GM21576 (cell line): ENCODE measurements around the gene PROK1.
"Not testable (repeated sequence)": the region's sequence is repeated elsewhere in the genome, so short reads cannot be mapped to it uniquely, and the experiment has no call there.

Experiments
- ATAC-seq: cut with Tn5 transposase; IDR thresholded peaks from one replicate; pipeline ENCODE4 v1.9.1; 2021; ENCODE audit warnings: mild to moderate bottlenecking, moderate library complexity; ENCODE audit not compliant: unreplicated experiment

Gene PROK1

DNA sequence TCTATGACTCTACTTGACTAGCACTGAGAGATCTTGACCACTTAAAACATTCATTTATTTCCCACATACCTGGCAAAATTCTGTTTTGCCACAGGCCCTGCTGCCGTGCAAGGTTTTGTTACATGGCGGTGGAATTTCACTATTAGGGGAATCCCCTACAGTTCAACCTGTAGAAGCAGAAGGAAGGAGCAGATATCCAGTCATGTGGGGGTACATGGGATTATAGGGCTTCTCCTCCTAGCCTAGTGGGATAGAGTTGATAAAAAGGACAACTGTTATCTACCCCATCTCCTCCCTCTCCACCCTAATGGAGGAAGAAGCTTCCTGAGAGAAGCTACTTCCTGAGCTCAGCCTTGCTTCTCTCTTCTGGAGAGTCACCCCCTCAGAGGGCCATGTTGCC, 17.7 kb upstream of the PROK1 start:
- no peak for ATAC-seq

DNA sequence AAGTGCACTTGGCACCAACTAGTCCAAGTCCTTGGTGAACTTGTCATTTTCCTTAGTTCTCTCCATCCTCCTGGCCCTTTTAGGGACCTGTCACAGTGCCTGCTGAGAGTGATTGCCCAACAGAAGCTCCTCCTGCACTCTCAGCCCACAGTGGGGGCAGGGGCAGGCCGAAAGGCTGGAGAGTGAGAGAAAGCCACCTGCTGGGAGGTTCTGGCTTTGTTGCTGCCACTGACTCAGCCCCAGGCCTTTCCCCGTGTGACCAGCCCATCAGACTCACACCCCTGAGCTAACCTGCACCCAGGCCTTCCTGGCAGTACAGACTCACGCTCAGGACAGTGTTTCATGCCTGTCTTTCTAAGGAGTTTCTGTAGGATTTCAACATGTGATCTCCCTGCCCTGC, 17.1 kb upstream of the PROK1 start:
- no peak for ATAC-seq

DNA sequence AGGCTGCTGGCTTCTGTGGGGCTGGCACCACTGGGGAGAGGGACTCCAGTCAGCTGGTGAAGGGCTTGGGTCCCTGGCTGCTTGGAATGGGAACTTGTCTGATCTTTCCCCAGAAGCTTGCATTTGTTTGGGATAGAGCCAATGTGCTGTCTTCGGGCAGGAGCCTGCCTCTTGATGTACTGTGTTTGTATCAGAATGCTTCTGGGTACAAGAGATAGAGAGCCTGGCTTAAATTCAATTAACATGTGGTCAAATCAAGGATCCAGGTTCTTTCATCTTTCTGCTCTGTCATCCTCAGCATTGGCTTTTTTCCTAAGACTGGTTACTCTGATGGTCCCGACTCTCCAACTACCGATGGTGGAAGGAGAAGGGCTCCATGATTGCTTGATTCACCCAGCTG, 16.0 kb upstream of the PROK1 start:
- no peak for ATAC-seq

DNA sequence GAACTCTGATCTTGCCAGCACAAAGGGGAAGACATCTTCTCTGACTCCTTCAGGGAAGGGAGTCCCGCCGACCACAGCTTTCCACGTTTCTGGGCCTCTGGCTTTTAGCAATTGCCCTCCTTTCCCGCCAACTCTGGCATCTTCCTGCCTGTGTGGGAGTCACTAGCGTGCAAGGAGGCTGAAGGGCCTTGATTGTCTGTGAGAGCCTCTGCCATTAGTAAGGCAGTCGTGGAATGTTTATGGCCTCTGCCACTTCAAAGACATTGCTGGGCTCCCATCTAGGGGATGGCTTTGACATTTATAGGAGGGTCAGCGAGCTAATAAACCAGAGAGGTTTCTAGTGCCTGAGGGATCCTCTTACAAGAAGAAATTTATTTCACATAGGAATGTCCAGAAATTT, 14.3 kb upstream of the PROK1 start:
- no peak for ATAC-seq

DNA sequence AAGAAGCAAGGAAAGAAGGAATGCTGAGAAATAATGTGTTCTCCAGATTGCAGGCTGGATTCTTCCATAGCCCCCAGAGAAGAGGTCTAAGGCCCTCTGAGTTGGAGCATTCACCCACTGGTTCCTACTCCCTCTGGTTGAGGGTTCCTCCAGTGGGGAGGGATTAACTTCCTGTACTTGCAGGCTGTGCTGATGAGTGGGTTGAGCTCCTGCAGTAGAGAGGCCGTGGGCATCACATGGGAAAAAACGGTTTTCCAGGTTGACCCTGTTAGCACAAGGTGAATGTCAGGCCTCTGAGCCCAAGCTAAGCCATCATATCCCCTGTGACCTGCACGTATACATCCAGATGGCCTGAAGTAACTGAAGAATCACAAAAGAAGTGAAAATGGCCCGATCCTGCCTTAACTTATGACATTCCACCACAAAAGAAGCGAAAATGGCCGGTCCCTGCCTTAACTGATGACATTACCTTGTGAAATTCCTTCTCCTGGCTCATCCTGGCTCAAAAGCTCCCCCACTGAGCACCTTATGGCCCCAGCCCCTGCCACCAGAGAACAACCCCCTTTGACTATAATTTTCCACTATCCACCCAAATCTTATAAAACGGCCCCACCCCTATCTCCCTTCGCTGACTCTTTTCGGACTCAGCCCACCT, 13.2 kb upstream of the PROK1 start:
- not testable (repeated sequence) for ATAC-seq

DNA sequence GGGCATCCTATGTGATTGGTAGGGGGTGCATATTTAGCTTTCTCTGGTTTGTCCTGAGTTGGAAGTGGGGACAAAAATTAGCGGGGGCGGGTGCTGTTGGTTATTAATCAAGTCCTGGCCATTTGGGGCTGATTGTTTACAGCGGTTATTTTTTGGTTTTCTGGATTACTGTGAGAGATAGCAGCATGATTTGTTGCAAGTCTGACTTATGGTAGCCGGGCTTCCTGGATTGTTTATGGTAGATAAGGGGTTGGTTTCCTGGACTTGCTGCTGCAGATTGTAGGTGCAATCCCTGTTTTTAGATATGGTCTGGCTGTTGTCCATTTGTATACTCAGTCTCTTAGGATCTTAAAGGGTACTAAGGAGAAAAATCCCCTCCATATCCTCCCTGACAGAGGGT, 12.1 kb upstream of the PROK1 start:
- ATAC-seq: no peak

DNA sequence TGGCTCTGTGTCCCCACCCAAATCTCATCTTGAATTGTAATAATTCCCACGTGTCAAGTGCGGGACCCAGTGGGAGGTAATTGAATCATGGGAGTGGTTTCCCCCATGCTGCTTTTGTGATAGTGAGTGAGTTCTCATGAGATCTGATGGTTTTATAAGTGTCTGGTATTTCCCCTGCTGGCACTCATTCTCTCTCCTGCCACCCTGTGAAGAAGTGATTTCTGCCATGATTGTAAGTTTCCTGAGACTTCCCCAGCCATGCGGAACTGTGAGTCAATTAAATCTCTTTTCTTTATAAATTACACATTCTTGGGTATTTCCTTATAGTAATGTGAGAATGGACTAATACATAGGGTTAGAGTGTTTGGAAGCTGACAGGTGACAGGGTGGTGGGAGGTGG, 11.1 kb upstream of the PROK1 start:
- not testable (repeated sequence) for ATAC-seq

DNA sequence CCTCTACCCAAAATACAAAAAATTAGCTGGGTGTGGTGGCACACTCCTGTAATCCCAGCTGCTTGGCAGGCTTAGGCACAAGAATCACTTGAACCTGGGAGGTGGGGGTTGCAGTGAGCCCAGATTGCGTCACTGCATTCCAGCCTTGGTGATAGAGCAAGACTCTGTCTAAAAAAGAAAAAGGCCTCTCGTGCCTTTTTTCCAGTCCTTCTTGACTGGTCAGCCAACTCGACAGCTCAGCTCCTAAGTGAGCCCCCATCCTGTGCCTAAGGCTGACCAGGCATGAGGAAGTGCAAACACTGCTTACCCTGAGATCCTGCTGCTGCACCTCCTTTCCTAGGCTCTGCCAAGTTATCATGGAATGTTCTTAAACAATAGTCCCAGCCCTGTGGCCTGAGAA, 10.1 kb upstream of the PROK1 start:
- ATAC-seq: no peak

DNA sequence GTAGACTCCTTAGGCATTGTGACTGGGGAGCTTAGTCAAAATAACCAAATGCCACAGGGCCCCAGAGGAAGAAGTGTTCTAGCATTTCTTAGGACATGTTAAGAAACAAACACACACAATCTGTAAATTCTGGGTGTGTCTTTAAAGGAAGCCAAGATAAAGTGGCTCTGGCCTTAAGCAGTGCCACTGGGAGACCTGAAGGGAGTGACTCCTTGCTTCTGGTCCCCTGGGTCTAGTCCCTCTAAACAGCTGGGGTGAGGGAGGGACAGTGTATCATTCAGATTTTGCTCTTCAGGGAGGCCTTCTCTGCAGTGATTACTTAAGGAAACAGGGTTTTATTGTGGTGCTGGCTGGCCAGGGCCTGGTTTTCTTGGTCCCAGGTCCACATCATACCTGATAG, 9.1 kb upstream of the PROK1 start:
- ATAC-seq: no peak

DNA sequence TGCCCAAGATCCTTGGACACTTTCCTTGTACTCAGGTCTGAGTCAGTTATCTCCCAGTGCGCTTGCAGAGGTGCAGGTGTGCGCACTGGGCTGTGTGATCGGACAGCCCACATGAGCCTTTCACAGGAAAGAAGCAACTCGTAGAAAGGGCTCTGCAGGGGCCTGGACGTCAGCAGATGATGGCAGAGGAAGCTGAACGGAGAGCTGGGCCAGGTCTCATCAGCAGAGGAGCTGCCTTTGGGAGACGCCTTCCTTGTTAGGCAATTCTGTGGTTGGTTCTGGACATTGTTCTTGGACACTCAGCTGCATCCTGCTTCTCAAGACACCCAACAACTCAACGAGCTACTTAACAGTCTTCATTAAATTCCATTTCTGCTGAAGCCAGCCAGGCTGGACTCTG, 7.5 kb upstream of the PROK1 start:
- no peak for ATAC-seq

DNA sequence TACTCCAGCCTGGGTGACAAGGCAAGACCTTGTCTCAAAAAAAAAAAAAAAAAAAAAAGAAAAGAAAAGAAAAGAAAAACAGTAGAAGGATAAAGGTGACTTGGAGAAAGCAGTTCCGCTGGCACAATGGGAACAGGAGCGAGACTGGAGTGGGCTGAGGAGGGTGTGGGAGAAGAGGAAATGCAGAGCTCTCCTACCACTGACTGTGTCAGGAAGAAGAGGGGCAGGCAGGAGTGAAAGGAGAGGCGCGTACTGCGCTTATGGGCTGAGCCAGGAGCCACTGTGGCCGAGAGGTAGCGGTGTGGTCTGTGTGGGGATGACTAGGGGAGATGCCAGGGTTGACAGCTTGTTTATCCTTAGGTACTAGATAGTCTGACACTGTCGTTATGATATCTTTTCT, 6.4 kb upstream of the PROK1 start:
- ATAC-seq: no peak

DNA sequence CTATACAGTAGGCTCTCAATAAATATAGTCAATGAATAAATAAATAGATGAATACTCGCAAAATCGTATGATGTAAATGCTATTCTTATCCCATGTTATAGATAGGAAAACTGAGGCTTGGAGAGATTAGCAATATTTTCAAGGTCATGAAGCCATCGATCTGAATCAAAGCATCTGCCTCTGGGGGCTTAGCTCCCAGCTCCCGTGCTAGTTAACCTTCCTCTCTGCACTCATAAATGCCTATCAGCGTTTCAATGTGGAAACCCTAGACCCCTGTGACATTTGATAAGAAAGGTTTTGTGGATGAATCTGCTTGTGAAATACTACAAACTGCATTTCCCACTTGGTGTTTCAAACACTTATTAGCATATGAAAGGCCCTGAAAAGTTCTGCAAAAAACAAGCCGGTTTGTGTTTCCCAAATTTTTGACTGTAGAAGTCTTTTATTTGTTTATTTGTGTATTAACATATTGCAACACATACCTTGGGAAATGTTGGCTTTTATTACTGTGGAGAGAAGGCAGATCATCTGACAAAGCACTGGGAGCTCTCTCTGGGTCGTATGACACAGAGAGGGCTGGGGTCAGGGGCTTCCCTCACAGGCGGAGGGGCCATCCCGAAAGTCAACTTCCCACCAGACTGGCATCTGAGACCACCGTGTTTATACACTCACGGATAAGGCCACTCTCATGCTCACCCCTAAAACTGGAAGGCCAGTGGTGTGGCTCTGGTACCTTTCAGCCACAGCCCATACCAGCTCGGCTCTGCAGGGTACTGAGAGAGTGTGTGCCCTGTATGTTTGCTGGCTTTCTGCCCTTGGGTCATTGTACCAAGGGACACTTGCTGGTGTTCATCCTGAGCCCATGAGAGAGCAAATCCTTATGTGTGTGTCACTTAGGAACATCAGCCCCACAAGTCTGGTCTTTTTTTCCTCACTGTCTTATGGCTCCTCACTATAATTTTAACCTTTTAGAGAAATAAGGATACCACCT, 993 bp upstream of the PROK1 start:
- no peak for ATAC-seq

DNA sequence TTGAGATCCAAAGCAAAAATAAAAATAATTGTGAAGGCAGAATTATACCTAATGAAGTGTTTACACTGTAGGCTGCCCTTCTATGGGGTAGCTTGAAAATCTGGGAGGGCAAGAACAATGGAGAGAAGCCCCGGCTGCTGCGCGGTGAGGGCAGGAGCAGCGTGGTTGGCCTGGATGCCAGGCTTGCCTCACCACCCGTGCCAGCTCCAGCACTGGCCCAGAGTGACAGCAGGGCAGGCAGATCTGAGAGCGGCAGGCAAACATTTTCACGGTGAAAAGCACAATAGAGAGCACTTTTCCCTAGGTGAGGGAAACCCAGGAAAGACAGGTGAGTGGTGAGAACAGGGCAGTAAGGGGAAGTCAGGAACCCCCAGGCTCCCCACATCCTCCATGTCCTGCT, 1.4 kb downstream of the PROK1 start:
- no peak for ATAC-seq

DNA sequence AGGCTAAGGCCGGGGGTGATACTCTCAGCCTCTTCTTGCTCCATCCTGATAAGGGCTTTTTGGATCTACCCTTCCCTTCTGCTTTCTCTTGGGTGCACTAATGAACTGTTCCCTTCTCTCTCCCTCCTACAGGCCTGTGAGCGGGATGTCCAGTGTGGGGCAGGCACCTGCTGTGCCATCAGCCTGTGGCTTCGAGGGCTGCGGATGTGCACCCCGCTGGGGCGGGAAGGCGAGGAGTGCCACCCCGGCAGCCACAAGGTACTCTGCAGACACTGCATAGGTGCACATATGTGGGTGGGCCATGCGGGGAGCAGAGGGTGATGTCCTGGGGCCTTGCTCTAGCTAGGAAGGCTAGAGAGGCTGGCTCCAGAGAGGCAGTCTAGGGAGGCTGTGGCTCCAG, 2.9 kb downstream of the PROK1 start:
- ATAC-seq: no peak

DNA sequence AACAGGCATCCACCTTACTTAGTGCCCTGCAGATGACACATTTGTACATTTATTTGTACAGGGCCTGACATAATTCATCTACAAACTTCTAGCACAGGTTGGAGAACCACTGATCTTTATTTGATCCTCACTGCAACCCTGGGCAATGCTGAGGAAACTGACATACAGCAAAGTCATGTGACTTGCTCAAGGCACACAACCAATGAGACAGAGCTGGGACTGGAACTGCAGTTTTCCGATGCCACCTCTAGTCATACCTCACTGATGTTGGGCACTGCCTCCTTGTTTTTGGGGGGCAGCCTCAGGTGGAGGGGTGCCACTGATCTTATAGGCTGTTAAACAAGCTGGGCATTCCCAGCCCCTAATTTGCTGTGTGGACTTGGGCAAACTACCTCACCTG, 3.4 kb downstream of the PROK1 start:
- ATAC-seq: no peak

DNA sequence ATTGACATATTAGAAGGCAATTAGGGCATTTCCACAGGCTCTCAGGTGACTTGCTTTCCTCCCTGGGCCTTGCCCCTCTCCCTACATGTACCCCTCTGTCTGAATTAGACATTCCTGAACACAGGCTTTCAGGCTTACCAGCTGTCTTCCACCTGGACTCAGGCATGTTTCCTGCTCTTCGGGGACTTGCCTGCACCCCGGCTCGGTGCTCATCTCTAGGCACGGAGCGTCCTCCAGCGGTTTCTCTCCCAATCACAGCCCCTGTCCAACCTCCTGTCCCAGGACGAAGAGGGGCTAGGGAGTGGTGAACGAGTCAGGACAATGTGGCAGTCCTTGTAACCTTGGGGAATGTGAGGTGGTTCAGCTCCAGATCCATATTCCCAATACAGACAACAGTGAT, 4.2 kb downstream of the PROK1 start:
- no peak for ATAC-seq

DNA sequence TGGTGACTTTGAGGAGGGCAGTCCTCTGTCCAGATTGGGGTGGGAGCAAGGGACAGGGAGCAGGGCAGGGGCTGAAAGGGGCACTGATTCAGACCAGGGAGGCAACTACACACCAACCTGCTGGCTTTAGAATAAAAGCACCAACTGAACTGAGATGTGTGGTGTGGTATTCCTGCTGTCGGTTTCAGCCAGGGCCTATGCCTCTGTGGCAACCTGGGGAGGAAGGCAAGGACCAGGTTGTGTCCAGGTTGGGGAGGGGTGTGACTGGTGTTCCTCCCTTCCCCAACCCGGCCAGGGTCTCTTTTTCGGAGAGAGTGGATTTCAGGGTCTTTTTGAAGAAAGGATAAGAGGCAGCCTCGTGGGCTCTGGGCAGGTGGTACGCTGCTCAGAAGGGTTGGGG, 6.3 kb downstream of the PROK1 start:
- no peak for ATAC-seq

DNA sequence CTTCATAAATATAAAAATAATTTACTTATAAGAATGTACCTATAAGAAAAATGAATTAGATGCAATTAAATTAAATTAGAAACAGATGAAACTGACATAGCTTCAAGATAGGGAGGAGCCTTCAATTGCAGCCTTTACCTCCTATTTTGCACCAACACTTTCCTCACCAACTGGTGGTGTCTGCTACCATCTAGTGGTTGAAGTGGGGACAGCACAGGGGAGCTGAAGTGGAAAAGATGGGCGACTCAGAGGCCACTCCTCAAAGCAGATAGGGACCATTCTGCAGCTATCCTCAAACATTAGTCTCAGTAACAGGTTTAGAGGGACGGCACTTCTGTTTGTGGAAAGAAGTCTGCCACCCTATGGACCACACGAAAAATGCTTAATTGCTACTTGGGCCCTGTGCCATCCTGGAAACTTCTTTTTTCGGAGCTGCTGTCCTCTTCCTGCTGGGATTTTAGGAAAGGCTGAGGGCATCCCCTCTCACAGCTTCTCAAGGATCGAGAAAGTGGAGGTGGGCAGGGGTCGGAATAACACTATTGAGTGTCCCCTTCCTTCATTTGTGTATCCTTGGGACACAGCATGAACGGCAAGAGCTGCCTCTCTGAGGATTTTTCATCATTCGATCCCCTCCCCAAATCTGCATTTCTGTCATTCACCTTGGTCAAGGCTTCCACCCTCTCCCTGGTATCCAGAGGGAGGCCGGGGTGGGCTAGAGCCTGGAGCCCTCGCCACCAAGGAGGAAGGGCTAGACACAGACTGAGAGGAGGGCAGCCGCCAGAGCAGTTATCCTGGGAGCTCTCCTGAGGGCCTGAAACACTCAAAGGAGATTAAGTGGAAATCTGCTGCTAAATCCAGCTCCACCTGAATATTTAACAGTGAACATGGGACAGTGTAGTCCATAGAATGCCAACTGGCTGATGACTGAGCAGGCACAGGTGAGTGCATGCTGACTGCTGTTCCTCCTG, 9.6 kb downstream of the PROK1 start:
- ATAC-seq: no peak

DNA sequence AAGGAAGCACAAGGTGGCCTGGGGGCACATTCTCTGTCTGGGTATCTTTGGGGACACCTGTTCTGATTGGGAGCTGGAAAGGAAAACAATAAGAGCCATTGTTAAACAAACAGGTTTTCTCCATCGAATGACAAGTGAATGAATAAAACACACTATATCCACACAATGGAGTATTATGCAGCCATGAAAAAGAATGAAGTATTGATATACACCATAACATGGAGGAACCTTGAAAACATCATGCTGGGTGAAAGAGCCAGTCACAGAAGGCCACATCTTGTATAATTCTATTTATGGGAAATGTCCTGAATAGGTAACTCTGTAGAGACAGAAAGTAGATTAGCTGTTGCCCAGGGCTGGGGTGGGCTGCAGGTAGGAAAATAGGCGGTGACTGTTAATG, 11.1 kb downstream of the PROK1 start:
- no peak for ATAC-seq

DNA sequence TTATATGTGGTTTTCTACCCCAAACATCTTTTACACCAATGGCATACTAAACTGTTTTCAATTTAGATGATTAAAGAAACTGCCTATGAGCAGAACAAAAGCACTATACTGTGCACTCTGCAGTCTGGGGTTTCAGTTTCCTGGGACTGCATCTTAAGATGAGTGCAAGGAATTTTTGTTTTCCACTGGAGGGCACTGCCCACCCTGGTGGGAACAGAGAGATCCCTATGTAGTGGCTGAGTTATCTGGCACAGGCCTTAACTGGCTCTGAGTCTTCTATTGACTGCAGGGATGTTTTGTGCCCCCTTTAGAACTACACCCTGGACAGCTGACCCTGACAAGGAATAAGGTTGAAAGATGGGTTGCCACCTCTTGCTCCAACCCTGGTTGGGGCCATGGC, 12.0 kb downstream of the PROK1 start:
- no peak for ATAC-seq

DNA sequence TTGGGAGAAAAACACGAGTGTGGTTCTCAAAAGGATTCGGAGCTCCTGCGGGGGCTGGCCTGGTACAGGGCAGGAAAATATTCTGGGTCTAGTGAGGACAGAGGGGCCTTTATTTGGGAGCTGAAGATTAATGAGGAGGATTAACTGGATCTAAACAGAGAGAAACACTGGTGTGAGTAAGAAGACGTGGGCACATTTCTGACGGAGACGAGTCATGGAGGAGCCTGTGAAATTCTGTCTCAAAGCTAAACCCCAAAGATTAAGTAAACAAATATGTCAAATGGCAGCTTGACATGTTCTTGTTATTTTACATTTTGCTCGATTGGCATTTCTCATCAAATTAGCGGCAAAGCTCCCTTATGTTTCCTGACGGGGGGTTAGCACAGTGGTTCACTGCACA, 12.8 kb downstream of the PROK1 start:
- ATAC-seq: no peak
